HG03025 (cell line): ENCODE measurements around the gene JOSD2.
"Not testable (repeated sequence)": the region's sequence is repeated elsewhere in the genome, so short reads cannot be mapped to it uniquely, and the experiment has no call there.

ENCODE experiments used
- ATAC-seq: cut with Tn5 transposase; IDR thresholded peaks from one replicate; pipeline ENCODE4 v1.9.1; 2021; ENCODE audit warnings: mild to moderate bottlenecking, moderate library complexity; ENCODE audit not compliant: unreplicated experiment, low FRiP score

Gene JOSD2

DNA sequence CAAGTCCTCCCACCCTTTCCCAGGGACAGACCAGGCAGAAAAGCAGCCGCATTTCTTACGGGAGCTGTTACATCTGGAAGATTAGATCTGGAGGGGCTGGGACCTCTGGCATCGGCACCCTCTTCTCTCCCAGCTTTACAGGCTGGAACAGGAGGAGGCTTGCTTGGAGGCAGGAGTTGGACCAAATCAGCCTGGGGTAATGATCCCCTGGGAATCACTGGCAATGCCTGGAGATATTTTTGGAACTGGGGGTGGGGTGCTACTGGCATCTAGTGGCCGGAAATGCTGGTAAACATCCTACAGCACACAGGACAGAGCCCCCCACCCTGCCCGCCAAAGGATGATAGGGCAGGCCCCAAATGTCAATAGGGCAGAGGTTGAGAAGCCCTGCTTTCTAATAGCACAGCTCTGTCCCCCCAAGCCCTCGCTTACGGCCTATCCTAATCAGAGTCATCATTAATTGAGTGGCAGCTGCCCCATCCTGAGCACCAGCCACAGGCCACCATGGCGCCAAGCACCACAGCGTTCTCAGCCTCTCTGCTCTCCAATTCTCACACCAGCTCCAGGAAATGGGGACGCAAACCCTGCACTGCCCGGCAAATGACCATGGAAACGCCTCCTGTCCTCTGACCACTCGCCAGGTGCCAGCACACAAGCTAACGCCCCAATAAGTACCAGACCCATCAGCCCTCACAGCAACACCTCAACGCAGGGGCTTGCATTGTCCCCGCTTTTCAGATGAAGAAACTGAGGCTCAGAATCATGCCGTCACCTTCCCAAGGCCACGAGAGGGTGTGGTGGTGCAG is 36.6 kb upstream of the JOSD2 start:
- no peak for ATAC-seq

DNA sequence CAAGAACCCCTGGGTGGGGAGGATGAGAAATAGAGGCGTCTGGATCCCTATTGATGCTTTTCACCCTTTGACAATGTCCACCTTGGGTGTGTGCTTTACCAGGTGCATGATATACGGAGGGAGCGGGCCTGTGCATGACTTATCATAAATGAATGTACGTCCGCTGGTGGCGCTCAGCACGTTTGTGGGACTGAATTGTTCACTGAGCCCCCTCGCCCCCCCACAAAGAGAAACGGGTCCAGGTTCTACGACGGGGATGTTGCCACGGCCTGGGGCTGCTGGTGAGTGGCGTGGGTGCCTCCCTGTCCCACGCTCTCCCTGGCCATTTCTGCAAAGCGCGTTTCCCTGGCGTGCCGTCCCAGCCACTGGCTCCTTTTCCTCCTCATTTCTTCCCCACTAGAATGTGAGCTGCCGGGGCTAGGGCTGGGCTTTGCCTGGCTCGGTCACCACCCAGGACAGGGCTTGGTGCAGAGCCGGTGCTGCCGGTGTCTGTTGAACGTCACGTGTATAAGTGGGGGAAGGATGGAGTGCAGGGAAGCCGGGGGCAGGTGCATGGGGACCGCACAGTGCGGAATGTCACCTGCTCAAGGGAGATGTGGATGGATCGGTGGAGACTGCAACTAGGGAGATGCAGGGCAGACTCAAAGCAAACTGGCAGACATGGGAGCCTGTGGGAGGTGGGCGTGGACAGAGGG is 35.7 kb upstream of the JOSD2 start:
- ATAC-seq, result no peak

DNA sequence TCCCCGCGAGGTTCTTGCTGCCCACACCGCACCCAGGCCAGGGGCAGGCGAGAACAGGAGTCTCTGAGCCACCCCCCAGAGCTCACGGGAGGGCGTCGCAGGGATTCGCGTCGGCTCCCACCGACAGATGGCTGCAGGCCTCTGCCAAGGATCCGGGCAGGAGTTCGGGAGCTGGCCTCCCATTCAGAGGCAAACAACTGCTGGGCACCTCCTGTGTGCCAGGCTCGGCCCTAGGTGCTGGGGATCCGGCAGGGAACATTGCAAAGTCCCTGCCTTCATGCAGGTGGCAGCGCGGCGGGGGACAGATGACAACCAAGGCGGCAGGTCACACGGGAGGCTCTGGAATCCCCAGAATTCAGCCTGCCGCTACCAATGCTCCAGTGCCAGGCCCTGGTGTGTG is 32.0 kb upstream of the JOSD2 start:
- no peak for ATAC-seq

DNA sequence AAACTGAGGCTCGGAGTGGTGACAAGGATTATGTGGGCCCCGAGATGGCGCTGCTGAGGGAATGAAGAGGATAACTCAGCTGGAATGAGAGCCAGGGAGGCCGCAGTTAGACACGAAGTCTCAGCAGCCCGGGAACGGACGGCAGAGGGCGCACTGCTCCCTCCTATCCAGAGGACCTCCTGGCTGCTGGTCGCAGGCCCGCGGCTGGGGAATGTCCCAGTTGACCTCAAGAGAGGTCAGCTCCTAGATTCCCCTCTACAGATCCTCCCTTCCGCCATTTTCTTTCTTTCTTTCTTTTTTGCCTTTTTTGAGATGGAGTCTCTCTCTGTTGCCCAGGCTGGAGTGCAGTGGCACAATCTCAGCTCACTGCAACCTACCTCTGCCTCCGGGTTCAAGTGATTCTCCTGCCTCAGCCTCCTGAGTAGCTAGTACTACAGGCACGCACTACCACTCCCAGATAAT is 26.8 kb upstream of the JOSD2 start:
- no peak for ATAC-seq

DNA sequence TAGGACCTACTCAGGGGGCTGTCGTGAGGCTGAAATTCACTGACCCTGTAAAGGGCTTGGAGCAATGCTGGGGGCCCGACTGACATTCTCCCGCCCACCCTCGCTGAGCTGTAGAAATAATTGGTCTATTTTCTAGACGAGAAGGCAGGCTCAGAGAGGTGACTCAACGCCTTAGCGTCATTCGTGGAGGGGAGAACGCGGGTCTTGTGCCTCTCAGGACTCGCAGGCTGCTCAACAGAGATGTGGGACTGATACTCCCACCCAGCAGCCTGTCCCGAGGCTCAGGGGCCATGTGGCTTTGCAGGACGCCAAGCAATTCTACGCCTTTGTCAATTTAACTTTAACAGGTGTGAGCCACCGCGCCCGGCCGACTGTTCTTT is 26.3 kb upstream of the JOSD2 start:
- no peak for ATAC-seq

DNA sequence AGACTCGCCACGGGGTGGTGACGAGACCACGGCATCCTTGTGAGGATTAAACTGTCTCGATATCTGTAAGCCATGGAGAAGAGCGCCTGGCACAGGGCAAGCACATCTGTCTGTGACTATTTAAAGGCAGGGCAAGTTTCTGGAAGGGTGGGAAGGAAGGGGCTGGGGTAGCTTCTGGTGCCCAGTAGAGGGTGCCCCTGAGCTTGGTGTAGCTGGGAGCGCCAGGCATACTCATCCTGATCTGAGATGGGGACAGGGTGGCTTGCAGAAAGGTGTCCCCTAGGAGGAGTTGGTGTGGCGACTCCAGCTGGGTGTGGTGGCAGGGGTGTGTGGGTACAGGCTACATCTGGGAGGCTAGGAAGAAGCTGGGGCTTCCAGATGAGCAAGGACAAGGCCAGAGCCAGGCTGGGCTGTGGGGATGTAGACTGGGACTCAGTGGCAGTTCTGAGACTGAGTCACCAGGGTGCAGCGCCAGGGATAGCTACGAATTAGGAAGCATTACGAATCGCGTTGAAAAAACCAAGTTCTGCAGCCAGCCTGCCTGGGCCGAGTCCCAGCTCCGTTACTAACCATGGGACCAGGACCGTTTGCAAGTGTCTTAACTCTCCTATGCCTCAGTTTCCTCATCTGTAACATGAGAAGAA is 25.8 kb upstream of the JOSD2 start:
- ATAC-seq, result no peak

DNA sequence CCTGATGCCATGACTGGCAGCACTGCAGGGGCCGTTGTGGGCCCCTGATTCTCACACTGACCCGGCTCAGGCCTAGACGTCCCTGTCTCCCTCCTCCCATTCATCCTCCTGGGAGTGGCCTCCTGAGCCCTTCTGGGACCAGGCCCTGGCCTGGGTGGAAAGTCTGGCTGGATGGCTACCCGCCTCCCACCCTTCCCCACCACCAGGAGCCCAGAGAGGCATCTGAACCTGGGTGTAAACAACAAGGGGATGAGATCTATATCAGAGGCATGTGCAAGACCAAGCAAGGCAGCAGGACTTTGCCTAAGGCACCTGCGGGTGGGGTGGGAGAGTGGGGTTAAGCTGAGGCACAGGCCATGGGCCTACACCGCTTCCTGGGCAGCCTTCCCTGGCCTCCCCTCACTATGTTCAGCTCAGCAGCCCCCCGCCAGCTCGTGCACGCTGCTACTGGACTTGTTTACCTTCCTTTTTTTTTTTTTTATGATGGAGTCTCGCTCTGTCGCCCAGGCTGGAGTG is 24.7 kb upstream of the JOSD2 start:
- no peak for ATAC-seq

DNA sequence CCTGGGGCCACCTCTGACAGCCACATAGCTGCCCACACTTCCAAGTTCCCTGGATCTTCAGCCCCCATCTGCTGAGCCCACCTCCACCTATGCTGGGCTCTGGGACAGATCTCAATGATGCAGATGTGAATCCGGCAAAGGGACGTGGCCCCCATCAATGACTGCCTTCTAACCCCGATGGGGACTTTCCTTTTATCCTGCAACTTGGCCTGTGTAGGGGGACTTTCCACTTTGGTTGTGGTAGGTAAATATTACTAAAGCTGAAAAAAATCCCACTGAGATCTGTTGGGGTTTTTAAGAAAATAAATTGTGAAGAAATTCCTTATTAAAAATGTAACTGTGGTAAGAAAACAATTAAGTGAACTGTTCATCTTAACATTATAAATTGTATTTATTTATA is 23.5 kb upstream of the JOSD2 start:
- no peak for ATAC-seq

DNA sequence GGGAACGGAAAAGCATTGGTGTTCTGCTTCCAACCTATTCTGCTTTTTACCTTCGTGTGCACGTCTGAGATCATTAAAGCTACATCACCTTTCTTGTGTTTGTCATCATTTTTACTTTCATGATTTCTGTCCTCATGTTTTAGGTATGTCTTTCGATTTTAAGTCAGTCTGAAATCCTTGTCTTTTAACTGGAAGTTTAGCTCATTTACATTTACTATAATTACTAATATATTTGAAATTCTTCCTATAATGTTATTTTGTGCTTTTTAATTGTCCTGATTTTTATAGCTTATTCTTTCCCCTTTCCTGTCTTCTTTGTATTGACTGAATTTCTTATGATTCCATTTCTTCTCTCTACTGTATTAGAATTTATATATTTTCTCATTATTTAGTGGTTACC is 22.0 kb upstream of the JOSD2 start:
- ATAC-seq, result no peak

DNA sequence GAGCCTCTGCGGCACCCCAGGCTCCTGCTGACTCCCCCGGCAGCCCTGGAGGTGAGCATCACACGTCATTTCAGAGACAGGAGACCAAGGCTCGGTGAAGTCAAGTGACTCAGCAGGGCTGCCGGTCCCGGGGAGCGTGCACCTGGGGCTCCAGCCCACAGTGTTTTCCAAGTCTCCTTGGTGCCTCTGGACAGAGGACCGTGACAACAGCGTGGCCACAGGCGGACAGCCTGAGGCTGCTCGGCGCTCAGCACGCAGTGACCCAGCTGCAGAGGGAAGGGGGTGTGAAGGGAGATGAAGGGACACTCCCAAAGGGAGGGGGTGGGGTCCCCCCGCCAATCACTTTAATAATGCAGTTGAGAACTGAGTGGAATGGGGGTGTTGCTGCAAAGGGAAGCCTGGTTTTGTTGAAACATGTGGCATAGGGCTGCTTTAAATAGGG is 20.2 kb upstream of the JOSD2 start:
- ATAC-seq, result no peak

DNA sequence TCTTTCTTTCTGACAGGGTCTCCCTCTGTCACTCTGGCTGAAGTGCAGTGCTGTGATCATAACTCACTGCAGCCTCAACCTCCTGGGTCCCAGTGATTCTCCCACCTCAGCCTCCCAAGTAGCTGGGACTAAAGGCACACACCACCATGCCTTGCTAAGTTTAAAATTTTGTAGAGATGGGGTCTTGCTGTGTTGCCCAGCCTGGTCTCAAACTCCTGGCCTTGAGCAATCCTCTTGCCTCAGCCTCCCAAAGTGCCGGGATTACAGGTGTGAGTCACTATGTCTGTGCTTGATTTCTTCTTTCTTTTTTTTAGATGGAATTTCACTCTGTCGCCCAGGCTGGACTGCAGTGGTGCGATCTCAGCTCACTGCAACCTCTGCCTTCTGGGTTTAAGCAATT is 17.1 kb upstream of the JOSD2 start:
- ATAC-seq, result not testable (repeated sequence)

DNA sequence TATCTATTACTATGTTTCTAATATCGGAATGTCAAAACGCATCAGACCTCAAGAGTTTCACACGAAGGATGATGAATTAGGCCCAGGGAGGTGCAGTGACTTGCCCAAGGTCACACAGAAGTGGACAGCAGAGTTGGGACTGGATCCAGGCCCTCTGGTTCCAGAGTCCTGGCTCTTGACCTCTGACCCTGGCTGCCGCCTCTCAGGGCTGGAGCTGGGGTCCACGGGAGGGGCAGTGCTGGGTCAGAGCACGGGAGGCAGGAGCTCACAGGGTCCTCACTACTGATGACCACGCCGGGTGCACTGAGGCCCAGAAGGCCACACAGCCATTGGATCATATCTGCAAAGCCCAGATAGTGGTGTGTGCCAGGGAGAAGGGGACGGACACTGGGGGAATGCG is 11.9 kb upstream of the JOSD2 start:
- no peak for ATAC-seq

DNA sequence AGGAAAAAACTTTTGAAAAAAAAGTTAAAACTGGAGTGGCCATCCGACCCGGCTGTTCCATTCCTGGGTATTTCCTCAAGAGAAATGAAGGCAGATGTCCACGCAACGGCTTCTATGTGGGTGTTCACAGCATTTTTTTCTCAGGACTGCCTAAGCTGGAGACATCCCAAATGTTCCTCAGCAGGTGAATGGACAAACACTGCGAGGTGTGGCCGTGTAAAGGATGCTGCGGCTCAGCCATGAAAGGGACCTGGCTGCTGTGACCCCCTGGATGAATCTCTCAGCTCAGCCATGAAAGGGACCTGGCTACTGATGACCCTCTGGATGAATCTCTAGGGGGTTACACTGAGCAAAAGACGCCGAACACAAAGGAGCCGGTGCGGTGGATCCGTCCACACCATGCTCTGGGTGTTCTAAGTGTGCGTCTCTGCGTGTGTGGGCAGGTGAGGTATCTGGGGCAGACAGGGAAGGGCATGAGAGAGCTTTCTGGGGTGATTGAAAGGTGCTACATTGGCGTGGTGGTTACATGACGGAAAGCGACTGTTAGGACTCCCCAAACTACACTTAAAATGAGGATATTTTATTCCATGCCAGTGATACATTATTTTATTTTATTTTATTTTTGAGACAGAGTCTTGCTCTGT is 10.0 kb upstream of the JOSD2 start:
- ATAC-seq, result no peak

DNA sequence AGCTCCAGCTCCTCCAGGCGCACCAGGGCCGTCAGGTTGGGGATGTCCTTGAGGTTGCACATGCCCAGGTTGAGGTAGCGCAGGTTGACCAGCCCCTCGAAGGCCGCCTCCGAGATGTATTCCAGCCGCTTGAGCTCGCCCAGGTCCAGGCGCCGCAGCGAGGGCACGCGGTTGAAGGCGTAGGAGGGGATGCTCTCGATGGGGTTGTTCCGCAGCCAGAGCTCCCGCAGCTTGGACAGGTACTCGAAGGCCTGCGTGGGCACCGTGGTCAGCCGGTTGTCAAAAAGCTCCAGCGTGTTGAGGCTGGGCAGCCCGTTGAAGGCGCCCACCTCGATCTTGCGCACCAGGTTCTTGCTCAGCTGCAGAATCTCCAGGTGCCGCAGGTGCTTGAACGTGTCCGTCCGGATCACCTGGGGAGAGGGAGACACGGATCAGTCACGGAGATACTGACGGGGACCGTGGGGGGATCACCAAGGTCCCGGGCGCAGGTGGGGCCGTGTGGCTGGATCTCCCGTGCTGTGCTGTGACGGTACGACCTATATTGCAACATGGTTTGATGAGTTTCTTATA is 8.1 kb upstream of the JOSD2 start:
- ATAC-seq, result no peak

DNA sequence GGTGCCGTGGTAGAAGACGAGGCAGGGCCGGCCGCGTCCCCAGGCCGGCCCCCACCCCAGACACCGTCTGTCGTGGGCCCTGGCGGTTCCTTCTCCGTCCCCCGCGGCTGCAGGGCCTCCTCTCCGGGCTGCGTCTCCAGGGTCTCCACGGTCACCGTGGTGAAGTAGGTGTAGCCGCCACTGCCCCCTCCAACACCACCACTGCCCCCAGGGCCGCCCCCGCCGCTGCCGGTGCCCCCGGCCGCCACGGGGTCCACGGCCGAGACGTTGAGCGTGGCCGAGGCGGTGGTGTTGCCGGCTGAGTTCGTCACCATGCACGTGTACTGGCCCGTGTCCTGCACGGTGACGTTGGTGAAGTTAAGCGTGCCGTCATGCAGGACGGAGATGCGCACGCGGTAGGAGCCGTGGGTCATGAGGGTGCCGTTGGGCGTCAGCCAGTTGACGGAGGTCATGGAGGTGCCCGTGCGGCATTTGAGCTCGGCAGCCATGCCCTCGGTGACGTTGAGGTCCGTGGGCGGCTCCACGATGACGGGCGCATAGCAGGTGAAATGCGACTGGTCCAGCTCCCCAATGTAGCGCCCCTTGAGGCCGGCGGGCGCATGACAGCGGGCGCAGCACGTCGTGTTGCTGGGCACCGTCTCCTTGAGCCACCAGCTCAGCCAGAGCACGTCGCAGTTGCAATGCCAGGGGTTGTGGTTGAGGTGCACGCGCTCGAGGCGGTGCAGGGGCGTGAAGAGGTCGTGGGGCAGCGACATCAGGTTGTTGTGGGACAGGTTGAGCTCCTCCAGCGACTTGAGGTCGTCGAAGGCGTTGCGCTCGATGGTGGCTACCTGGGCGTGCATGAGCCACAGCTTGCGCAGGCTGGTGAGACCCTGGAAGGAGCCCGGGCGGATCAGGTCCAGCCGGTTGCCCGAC is 7.4 kb upstream of the JOSD2 start:
- no peak for ATAC-seq

DNA sequence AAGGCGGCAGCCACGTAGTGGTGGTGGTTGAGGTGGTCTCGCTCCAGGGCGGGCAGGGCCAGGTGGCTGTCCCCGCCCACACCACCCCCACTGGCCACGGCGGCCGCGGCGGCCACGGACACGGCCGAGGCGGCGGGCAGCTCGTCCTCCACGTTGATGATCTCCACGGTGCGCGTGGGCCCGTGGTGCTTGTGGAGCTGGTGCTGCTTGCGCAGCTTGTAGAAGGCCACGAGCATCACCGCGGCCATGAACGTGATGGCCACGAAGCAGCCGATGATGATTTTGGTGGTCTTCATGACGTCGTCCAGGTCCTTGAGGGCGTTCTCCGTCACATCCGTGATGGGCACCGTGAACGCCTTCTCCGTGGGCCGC is 6.7 kb upstream of the JOSD2 start:
- ATAC-seq, result no peak

DNA sequence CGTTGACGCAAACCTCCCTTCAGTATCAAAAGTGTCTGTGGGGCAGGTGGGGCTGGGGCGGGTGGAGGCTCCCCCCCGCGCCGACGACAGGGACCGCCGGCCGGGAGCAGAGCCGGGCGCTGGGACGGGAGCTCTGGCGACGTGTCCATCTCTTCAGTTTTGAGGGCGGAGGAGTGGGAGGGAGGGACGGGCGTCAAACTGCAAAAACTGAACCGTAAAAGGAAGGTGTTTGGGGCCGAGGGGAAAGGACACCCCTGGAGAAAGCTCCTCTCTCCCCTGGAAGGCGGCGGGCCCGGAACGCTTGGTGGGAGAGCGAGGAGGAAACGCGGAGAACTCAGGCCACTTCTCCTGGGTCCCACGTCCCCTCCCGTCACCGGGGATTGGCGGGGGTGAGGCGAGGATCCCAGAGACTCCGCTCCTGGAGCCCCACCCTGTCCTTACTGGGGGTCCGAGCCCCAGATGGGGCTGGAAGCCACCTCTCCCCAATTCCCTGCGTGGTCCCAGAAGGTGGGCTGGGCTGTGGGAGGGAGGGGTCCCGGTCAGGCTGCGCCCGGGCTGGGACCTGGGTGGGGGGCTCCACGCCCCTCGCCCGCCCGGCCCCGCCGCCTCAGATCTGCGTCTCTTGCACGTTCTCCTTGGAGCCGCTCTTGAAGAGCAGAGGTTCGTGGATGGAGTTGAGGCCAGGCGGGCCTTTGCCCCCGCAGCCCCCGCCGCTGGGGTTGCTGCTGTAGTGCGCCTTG is 6.1 kb upstream of the JOSD2 start:
- no peak for ATAC-seq

DNA sequence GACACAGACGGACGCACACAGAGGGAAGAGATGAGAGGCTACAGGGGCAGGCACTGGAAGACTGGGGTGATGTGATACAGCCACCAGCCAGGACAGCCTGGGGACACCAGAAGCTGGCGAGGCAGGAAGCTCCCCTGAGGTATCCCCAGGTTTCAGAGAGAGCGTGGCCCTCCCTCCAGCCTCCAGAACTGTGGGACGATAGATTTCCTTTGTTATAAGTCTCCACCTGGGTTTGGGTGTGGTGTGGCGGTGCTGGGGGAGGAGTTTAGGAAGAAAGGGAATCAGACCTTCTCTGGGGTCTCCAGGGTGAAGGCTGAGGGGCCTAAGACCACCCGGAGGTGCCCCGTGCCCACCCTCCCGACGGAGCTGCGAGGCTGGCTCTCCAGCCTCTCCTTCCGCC is 5.5 kb upstream of the JOSD2 start:
- ATAC-seq, result no peak

DNA sequence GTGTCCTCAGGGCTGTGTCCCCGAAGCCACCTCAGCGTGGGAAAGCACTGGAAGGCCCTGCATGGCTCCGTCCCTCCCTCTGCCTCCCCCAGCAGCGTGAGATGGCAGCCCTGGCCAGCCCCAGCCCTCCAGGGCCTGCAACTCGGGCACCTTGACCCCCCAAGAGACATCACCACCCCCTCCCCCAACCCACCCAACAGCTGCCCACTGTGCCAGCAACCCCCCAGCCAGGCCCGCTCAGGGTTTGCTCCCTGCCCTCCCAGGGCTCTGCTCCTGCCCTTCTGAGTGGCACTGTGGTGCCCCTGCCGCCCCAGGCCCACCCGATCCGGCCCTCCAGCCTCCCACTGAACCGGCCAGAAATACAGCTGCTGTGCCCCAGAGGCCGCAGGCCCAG is 4.2 kb upstream of the JOSD2 start:
- ATAC-seq, result no peak
